ENCODE results near the gene UBTD2.

- TF ChIP-seq EP300 (IDR thresholded peaks at IDR 0.05) (no peak), POLR2A (IDR thresholded peaks at IDR 0.05) (no peak)
Observed at GRCh38 chr5:172267943-172268342, 15.6 kb downstream of the UBTD2 start.

All from tibial nerve (tissue), 3 donors.